Activated T-cell treated with anti-CD3 and anti-CD28 coated beads for 4 hours (primary cell): ENCODE data around the gene SRGAP2.
"Not testable (repeated sequence)": the region's sequence is repeated elsewhere in the genome, so short reads cannot be mapped to it uniquely, and the experiment has no call there.

Source experiments
- DNase-seq: peaks from one replicate; pipeline ENCODE4 v3.0.0-alpha.2; 2020

SRGAP2 gene

GRCh38 chr1:206203364-206204158, at the start of gene SRGAP2:
Gene SRGAP2, plus strand, starts transcription at chr1:206203541. Its CDS starts 2,430 bp downstream, at chr1:206205971.
- peak; percentile 14 for DNase-seq

DNA sequence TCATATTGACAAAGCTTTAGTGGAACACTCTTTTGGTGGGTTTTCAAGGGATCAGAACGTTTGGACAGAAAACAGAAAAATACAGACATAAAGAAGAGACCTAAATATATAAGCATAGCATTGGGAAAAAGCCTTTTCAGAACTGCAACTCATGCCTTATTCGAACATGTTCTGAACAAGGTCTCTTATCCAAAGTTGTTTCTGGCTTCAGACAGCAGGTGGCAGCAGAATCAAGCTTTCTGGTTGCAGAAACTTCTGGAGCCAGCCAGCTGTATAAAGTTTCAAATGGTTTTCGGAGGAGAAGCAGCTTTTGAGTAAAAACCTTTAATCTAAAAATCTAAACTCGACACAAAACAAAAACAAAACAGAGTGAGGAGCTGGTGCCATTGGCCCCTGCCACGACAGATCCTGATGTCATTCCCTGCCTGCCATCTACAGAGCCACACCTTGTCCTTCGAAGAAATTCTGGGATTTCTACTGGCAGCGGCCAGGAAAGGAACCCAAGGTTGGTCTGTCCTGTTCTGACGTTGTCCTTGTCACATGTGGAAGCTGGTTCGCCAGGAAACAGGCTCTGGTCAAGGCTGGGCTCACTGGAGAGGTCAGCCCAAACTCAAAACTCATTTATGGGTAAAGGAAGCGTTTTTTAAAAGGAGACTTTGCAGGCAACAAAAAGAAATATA, 35.9 kb upstream of the SRGAP2 start:
- not testable (repeated sequence) for DNase-seq

- not testable (repeated sequence) for DNase-seq
Observed at GRCh38 chr1:206169794-206170193, 33.5 kb upstream of the SRGAP2 start.

GRCh38 chr1:206173110-206173719, 30.1 kb upstream of the SRGAP2 start:
- not testable (repeated sequence) for DNase-seq

DNA sequence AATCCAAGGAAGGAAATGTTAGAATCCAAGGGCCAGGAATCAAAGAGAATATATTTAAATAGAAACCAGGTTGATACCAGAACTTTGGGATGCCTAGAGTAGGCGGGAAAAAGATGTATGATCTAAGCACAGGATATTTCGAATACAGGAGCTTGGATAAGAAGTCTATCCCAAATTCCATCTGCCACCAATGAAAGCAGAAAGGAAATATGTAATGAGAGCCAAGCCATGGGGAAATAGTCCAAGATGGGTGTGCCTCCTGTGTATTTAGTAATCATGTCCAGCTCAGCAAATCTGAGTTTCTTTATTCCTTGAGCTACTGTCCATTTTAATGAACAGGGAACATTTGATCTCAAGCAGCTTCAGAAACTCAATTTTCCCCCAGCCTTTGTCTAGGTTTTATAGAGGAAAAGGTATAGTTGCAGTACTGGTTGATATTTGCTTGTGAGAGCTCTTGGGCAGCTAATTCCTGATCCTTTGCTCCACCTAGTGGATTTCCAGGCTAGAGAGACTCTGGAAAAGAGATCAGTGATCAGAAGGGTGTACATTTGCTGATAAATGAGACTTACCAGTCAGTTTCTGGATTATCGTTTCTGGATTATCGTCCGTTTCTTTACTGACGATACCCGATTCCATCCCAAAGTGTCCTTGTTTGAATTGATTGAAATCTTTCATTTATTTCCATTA, 29.0 kb upstream of the SRGAP2 start:
- DNase-seq = not testable (repeated sequence)

GRCh38 chr1:206175459-206176113, 27.8 kb upstream of the SRGAP2 start:
- not testable (repeated sequence) for DNase-seq

GRCh38 chr1:206176114-206176502, 27.2 kb upstream of the SRGAP2 start:
- not testable (repeated sequence) for DNase-seq

DNA sequence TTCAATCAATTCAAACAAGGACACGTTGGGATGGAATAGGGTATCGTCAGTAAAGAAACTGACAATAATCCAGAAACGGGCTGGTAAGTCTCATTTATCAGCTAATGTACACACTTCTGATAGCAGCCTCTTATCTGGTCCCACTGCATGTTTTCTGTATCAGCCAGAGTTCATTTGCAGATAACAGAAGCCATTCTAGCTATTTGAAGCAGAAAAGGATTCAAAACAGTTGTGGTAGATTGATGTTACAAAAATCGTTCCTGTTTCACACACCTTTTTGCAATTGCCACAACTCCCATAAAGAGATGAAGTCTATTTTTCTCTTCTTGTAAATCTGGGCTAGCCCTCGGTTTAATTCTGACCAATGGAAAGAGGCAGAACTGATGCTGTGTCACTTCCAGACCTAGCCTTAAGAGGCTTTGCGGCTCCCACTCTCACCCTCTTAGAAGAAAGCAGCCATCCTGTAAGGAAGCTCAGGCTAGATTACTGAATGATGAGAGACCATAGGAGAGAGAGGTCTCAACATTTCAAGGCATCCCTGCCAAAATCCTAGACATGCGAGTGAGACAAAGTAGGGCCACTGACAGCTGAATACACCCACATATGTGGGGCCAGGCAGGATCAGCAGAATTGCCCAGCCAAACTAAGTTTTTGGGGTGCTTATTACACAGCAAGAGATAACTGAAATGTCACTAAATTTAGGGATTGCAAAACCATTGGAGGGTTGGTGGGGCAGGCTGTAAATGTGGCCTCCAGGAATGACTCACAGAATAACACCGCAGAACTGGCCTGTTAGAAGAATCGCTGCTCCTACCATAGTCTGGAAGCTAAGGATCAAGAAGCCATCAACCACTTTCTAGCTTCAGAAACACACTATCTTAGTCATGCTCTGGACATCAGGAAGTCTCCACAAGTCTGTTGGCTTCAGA, 25.0 kb upstream of the SRGAP2 start:
- not testable (repeated sequence) for DNase-seq

DNA sequence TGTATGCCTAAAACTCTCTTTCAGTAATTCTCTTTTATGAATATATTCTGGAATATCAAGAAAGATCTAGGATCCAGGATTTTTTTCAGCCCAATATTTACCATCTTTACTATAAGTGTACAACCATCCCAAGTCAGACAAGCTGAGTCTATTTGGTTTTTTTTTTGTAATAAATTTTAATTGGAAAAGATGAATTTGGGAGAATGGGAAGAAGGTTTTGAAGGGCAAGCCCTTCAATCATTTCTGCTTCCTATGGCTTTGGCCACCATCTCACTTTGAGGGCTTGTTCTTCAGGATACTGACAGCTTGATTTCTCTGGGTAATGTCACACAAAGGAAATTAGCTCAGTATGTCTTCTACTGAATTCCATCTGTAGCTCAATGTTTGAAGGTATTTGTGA, 23.7 kb upstream of the SRGAP2 start:
- not testable (repeated sequence) for DNase-seq

DNA sequence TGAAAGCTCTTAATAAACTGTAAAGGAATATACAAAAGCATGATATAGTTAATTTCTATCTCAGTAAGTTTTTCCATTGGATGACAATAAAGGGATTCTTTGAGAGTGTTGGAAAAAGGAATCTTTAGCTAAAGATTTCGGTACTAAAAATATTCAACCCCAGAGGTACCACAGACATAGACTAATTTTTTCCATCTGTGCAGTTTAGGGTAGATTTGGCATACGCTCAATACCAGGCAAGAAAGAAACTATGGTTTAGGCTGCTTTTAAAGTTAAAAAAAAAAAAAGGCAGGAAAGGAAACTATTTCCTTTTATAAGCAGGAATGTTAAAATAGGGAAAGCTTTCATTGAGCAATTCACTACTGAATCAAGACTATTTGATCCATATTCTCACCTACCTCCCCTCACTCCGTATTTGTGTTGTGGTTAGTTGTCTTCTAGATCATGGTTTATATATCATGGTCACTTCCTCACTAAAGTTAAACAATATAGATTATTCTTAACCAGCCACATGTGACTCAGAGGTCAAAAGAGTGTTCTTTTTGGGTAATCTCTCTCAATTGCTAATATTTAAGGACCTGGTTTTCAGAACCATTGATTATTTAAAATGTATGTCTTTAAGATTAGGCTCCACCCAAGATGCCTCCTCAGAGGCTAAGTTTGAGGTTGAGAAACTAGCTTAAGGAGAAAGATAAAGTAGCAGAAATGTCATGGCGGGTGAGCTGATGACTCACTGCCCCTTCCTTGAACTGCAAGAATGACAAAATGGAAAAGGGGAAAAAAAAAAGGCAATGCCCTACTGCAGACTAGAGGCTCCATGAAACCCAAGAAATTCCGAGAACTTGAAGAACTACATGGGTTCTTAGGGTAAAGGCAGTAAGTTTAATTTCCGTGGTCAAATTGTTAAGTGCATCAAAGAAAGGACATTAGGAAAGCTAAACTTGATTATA, 20.7 kb upstream of the SRGAP2 start:
- not testable (repeated sequence) for DNase-seq

DNA sequence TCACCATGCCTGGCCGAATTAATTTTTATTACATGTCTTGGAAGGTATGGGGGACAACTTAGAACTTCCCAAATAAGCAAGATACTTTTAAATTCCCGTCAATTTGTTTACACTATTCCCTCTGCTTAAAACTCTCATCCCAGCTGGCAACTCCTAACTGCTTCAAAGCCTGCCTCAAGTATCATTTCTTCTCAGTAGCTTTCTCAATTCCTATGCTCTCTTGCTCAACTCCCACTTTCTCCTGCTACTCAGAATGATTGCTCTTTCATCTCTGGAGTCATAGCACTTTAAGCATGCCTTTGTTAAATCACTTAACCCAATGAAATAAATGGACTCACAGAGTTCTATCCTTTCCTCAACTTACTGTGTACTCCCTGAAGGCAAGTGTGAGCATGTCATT, 19.6 kb upstream of the SRGAP2 start:
- not testable (repeated sequence) for DNase-seq

DNA sequence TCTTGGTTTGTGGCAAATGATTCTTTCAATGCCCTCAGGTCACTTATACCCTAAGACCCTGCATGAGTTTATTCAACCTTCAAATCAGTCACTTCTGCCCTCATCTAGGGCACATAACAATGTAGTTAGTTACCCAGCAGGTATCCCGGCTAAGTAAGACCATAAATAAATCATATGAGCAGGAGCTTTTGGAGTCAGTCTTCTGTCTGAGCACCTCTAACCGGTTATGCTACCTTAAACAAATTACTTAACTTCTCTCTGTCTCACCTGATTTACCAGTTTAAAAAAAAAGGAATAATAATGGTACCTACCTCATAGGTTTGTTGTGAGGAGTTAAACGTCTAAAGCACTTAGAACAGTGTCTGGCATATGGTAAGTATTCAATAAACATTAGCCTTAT, 17.6 kb upstream of the SRGAP2 start:
- not testable (repeated sequence) for DNase-seq

- not testable (repeated sequence) for DNase-seq
Observed at GRCh38 chr1:206186826-206187225, 16.5 kb upstream of the SRGAP2 start.

- DNase-seq = not testable (repeated sequence)
Observed at GRCh38 chr1:206195182-206195581, 8.2 kb upstream of the SRGAP2 start.

DNA sequence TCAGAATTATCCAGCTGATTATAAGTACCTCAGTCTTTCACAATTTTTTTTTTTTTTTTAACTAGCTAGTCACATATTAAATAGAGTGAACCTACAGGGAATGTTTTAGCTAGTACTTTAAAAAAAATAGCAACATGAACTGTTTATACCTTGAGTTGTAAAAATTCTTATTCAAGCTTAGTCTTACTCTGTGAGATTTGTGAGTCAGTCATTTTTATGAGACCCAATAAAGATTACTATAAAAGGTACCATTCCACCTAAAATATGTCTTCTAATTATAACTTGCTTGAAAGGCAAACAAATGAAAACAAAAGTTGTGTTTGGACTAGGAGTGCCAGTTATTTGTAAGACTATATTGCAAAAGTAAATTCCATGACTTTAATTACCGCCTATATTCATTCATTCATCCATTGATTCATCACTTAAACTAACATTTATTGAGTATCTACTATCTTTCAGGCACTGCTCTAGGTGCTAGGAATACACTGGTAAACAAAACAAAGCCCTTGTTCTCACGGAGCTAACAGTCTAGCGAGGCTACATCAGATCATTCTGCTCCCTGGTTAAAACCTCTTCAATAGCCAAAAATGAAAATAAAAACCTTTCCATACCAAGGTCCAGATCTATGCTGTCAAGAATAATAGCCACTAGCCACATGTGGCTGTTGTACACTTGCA, 6.5 kb upstream of the SRGAP2 start:
- DNase-seq = not testable (repeated sequence)

GRCh38 chr1:206202789-206203363, 465 bp upstream of the SRGAP2 start, which contains the start of gene FAM72A:
Gene FAM72A, minus strand, starts transcription at chr1:206202839. Its CDS starts 814 bp downstream, at chr1:206202025.
- DNase-seq = peak; percentile 91

GRCh38 chr1:206204159-206204511, 794 bp downstream of the SRGAP2 start:
- not testable (repeated sequence) for DNase-seq

- DNase-seq = not testable (repeated sequence)
Observed at GRCh38 chr1:206204871-206205270, 1.5 kb downstream of the SRGAP2 start.

- not testable (repeated sequence) for DNase-seq
Observed at GRCh38 chr1:206205569-206205968, 2.2 kb downstream of the SRGAP2 start.
